SK-N-SH (cell line): Measurements from ENCODE around the gene GNAI1. TPM values are rescaled to one million over a fixed set of nuclear protein-coding genes. Genes with fewer than 3 reads are reported as not detected.

Experiments
- CTCF ChIA-PET: fragments of 300-600, 350-600 bp; formaldehyde crosslinking; extraction: SDS; loops from one replicate; lab custom pipeline; 2021; lab: Yijun Ruan, JAX
- POLR2A ChIA-PET: fragments of 350-600 bp; sonication (Branson Sonifier 250); formaldehyde crosslinking; extraction: SDS; loops from one replicate; lab custom pipeline; 2020; ENCODE audit warnings: antibody characterized with exemption, inconsistent platforms; lab: Yijun Ruan, JAX
- DNase-seq: peaks from one replicate; pipeline ENCODE4 v3.0.0; 2012
- H2AFZ ChIP-seq: fragments of 200-600 bp; sonication (generic); 2 replicates; pipeline ENCODE4 v1.8.1; 2016; ENCODE audit warnings: antibody characterized with exemption, mild to moderate bottlenecking, low read depth
- H3F3A ChIP-seq: fragments of 200-600 bp; sonication (generic); replicated peaks from 2 replicates; pipeline ENCODE3; 2016; ENCODE audit warnings: antibody characterized with exemption, mild to moderate bottlenecking; ENCODE audit not compliant: insufficient read depth
- H3K27ac ChIP-seq, 2 experiments: fragments of 200-500 bp in 1 of 2; fragments of 200-600 bp in 1 of 2; sonication (Bioruptor generic) in 1 of 2; sonication (generic), shearing (Covaris generic) in 1 of 2; 2 replicates each; pipeline versions ENCODE4 v1.5.1 to v1.6.1; 2014 to 2016; ENCODE audit warnings: low read depth in 2 of 2, inconsistent platforms in 1 of 2, low read length in 1 of 2, mild to moderate bottlenecking in 1 of 2, mixed read lengths in 1 of 2
- H3K27me3 ChIP-seq: fragments of 200-600 bp; sonication (generic), shearing (Covaris generic); 2 replicates; pipeline ENCODE4 v1.6.1; 2016; ENCODE audit warnings: mixed run types; ENCODE audit not compliant: insufficient read depth
- H3K36me3 ChIP-seq, 2 experiments: fragments of 200-500 bp in 1 of 2; fragments of 200-600 bp in 1 of 2; sonication (Bioruptor generic) in 1 of 2; sonication (generic) in 1 of 2; replicated peaks in 1 of 2; 2 replicates each; pipeline versions ENCODE3 to v1.5.1; 2014 to 2016; ENCODE audit warnings: low read length in 1 of 2, mild to moderate bottlenecking in 1 of 2; ENCODE audit not compliant: insufficient read depth in 2 of 2, control insufficient read depth in 1 of 2
- H3K4me1 ChIP-seq, 2 experiments: fragments of 200-500 bp in 1 of 2; fragments of 200-600 bp in 1 of 2; sonication (Bioruptor generic) in 1 of 2; sonication (generic), shearing (Covaris generic) in 1 of 2; 2 replicates each; pipeline versions ENCODE4 v1.5.1 to v1.6.1; 2014 to 2016; ENCODE audit warnings: low read depth in 1 of 2, low read length in 1 of 2, mixed run types in 1 of 2; ENCODE audit not compliant: insufficient read depth in 2 of 2, control insufficient read depth in 1 of 2
- H3K4me2 ChIP-seq: fragments of 200-600 bp; sonication (generic), shearing (Covaris generic); 2 replicates; pipeline ENCODE4 v1.6.1; 2017; ENCODE audit warnings: mixed run types
- H3K4me3 ChIP-seq, 2 experiments: fragments of 200-500 bp in 1 of 2; fragments of 200-600 bp in 1 of 2; sonication (Bioruptor generic) in 1 of 2; sonication (generic), shearing (Covaris generic) in 1 of 2; 2 replicates each; pipeline versions ENCODE4 v1.5.1 to v1.8.1; 2014 to 2016; ENCODE audit warnings: low read depth in 2 of 2, inconsistent platforms in 1 of 2, low read length in 1 of 2, mild to moderate bottlenecking in 1 of 2, mixed read lengths in 1 of 2, moderate library complexity in 1 of 2
- H3K79me2 ChIP-seq: fragments of 200-600 bp; sonication (generic); 2 replicates; pipeline ENCODE4 v1.8.1; 2017; ENCODE audit warnings: mild to moderate bottlenecking; ENCODE audit not compliant: insufficient read depth
- H3K9ac ChIP-seq: fragments of 200-600 bp; sonication (generic); 2 replicates; pipeline ENCODE4 v1.6.1; 2017; ENCODE audit warnings: mixed run types
- H3K9me2 ChIP-seq: fragments of 200-600 bp; sonication (generic); 2 replicates; pipeline ENCODE4 v1.6.1; 2017; ENCODE audit warnings: mixed run types
- H3K9me3 ChIP-seq: fragments of 200-600 bp; sonication (generic); 2 replicates; pipeline ENCODE4 v1.6.1; 2017; ENCODE audit warnings: mixed run types, mild to moderate bottlenecking, moderate library complexity
- H4K20me1 ChIP-seq: fragments of 200-600 bp; sonication (generic); 2 replicates; pipeline ENCODE4 v1.6.1; 2017; ENCODE audit warnings: mild to moderate bottlenecking, mixed run types; ENCODE audit not compliant: insufficient read depth
- EZH2phosphoT487 ChIP-seq: fragments of 200-600 bp; sonication (generic); IDR thresholded peaks from 2 replicates; pipeline ENCODE4 v1.6.1; 2017; ENCODE audit warnings: low read depth, mixed run types, mild to moderate bottlenecking, antibody characterized with exemption, moderate library complexity, borderline replicate concordance
- FOSL2 ChIP-seq: IDR thresholded peaks from 2 replicates; pipeline ENCODE4 v1.4.0; 2012; ENCODE audit warnings: low read depth, mild to moderate bottlenecking, moderate library complexity, borderline replicate concordance
- FOXM1 ChIP-seq: IDR thresholded peaks from 2 replicates; pipeline ENCODE4 v1.4.0; 2012; ENCODE audit warnings: low read depth, mild to moderate bottlenecking
- GATA2 ChIP-seq: sonication (generic); formaldehyde crosslinking; IDR thresholded peaks from 2 replicates; pipeline ENCODE4 v1.5.0; 2020; ENCODE audit warnings: mild to moderate bottlenecking, missing genetic modification reagents
- MEF2A ChIP-seq: IDR thresholded peaks from 2 replicates; pipeline ENCODE4 v1.4.0; 2012; ENCODE audit warnings: low read depth, borderline replicate concordance
- NFIC ChIP-seq: IDR thresholded peaks from 2 replicates; pipeline ENCODE4 v1.4.0; 2012; ENCODE audit warnings: borderline replicate concordance
- RAD21 ChIP-seq: IDR thresholded peaks from 2 replicates; pipeline ENCODE4 v1.6.1; 2012; ENCODE audit warnings: mild to moderate bottlenecking, low read length
- RCOR1 ChIP-seq: fragments of 150-350 bp; IDR thresholded peaks from 2 replicates; pipeline ENCODE4 v1.6.1; 2017; ENCODE audit warnings: antibody characterized with exemption, low read length
- RXRA ChIP-seq: IDR thresholded peaks from 2 replicates; pipeline ENCODE4 v1.4.0; 2012; ENCODE audit warnings: low read depth, mild to moderate bottlenecking, borderline replicate concordance
- SIN3A ChIP-seq: IDR thresholded peaks from 2 replicates; pipeline ENCODE4 v1.6.1; 2012; ENCODE audit warnings: low read depth, mild to moderate bottlenecking, low read length, moderate library complexity, borderline replicate concordance
- TCF12 ChIP-seq: IDR thresholded peaks from 2 replicates; pipeline ENCODE4 v1.4.0; 2012
- WGBS: methylation state at CpG from one replicate; pipeline ENCODE4 v1.1.6; 2017; ENCODE audit warnings: low lambda C conversion rate; 5-methylcytosine and 5-hydroxymethylcytosine counted together
- polyA plus RNA-seq, 3 experiments: library from polyadenylated mRNA; depleted of rRNA; stranded (reverse); fragments of >200 nt; gene quantifications; 2 replicates each; pipeline ENCODE4 v1.2.3, GENCODE V29; 2012
- TF ChIP-seq, protein P1 (sequence below): IDR thresholded peaks from 2 replicates; pipeline ENCODE4; 2012
- TF ChIP-seq, protein P2 (sequence below): IDR thresholded peaks from 2 replicates; pipeline ENCODE4 v1.4.0; 2012; ENCODE audit warnings: low read depth, borderline replicate concordance
- TF ChIP-seq, protein P3 (sequence below): fragments of 200-600 bp; sonication (generic); IDR thresholded peaks from 2 replicates; pipeline ENCODE4 v1.6.1; 2017; ENCODE audit warnings: antibody characterized with exemption, mild to moderate bottlenecking, moderate library complexity
- TF ChIP-seq, protein P4 (sequence below): IDR thresholded peaks from 2 replicates; pipeline ENCODE4 v1.4.0; 2012; ENCODE audit warnings: low read depth, borderline replicate concordance

The GNAI1 gene
- polyA plus RNA-seq, 1 of the 3 experiments (the other 2 are of a cell fraction): 69.1 TPM

DNA sequence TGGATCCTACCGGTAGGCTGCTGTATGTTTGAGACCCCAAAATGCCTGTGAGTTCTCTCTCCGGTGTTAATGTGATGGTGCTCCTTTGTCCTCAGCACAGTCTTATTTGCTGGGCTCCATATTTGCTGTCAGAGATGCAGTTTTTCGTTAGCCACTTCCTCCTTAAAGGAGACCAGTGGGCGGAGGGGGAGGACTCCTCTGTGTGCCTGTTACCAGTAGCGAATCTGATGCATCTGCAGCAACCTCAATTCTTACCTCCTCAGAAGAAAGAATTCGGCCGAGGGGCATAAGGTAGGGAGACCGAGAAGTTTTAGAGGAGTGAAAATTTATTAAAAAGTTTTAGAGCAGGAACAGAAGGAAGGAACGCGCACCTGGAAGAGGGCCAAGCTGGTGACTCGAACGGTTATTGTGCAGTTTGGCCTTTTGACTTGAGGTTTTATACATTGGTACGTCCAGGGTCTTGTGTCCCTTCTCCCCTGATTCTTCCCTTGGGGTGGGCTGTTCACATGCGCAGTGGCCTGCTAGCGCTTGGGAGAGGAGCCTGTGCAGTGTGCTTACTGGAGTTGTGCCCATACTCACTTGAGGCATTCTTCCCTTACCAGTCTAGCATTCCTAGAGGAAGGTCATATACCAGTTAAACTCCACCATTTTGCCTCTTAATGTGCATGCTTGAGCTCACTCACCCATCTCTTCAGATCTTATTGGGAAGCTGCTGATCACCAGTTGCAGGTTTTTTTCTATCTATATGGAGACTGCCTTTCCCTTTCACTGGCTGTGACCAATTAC is 49.5 kb downstream of the GNAI1 start:
- 94% methylated on average over 15 of the region's 15 CpGs for WGBS
- H3K79me2 ChIP-seq: peaks cover 90% of the 10 kb centered on the region
- no peak overlapping the region for H3K4me2 ChIP-seq
- POLR2A ChIA-PET: no interaction called here
- TF ChIP-seq, protein P1, sequence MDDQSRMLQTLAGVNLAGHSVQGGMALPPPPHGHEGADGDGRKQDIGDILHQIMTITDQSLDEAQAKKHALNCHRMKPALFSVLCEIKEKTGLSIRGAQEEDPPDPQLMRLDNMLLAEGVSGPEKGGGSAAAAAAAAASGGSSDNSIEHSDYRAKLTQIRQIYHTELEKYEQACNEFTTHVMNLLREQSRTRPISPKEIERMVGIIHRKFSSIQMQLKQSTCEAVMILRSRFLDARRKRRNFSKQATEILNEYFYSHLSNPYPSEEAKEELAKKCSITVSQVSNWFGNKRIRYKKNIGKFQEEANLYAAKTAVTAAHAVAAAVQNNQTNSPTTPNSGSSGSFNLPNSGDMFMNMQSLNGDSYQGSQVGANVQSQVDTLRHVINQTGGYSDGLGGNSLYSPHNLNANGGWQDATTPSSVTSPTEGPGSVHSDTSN: no peak
- TF ChIP-seq NFIC: 0 out of 2 replicates have a peak, but pooled peaks have one; percentile 22
- no peak overlapping the region for H3K27ac ChIP-seq
- no peaks in the 10 kb centered on the region for H3K9me3 ChIP-seq
- no peak overlapping the region for H2AFZ ChIP-seq
- no peak for DNase-seq
- no peak overlapping the region for H3K9ac ChIP-seq
- peaks cover 76% of the 10 kb centered on the region for H4K20me1 ChIP-seq
- H3K4me1 ChIP-seq: peaks cover 7 to 17% of the 10 kb centered on the region in 2 experiments
- peaks cover 0 to 2% of the 10 kb centered on the region in 2 experiments for H3K36me3 ChIP-seq
- H3K9me2 ChIP-seq: no peaks in the 10 kb centered on the region
- H3F3A ChIP-seq: peaks cover 7% of the 10 kb centered on the region
- CTCF ChIA-PET: interaction anchor here (1.3 kb wide), 1 partner anchor 41 kb away, joined by 4 read pairs; no protein-coding TSS in a partner anchor
- no peak overlapping the region for H3K4me3 ChIP-seq
- no peaks in the 10 kb centered on the region for H3K27me3 ChIP-seq

DNA sequence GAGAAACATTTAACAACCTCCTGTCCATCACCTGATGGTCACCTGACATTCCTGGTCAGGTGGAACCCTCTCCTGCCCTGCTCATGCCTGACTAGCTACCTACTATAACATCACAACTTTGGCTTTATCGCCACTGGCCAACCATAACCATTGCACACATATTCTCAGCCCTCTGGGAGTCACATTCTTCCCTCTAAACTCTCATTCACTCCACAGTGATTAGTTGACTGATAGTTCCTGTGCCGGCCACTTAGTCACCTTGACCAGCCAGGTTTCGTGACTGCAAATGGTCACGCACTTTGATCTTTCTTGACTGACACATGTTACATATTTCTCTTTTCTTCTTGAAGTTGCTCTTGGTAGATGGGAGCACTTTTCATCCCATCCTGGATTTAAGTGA is 50.1 kb downstream of the GNAI1 start:
- peaks cover 4 to 8% of the 10 kb centered on the region in 2 experiments for H3K36me3 ChIP-seq
- H3K9me3 ChIP-seq: no peaks in the 10 kb centered on the region
- TF ChIP-seq RAD21: no peak
- no peaks in the 10 kb centered on the region for H3K27me3 ChIP-seq
- no peak overlapping the region for H3K4me3 ChIP-seq
- ChIA-PET CTCF (interaction anchor here (1.3 kb wide), 1 partner anchor 41 kb away, joined by 4 read pairs; no protein-coding TSS in a partner anchor), POLR2A (no interaction called here)
- H3K9ac ChIP-seq: no peak overlapping the region
- DNase-seq: no peak
- H3K79me2 ChIP-seq: peaks cover 84% of the 10 kb centered on the region
- 76% methylated on average over 4 of the region's 4 CpGs for WGBS
- H3K4me1 ChIP-seq: peaks cover 7 to 17% of the 10 kb centered on the region in 2 experiments
- H3K9me2 ChIP-seq: no peaks in the 10 kb centered on the region
- H3F3A ChIP-seq: peaks cover 6% of the 10 kb centered on the region
- H3K27ac ChIP-seq: no peak overlapping the region
- peaks cover 82% of the 10 kb centered on the region for H4K20me1 ChIP-seq
- no peak overlapping the region for H2AFZ ChIP-seq
- H3K4me2 ChIP-seq: no peak overlapping the region

DNA sequence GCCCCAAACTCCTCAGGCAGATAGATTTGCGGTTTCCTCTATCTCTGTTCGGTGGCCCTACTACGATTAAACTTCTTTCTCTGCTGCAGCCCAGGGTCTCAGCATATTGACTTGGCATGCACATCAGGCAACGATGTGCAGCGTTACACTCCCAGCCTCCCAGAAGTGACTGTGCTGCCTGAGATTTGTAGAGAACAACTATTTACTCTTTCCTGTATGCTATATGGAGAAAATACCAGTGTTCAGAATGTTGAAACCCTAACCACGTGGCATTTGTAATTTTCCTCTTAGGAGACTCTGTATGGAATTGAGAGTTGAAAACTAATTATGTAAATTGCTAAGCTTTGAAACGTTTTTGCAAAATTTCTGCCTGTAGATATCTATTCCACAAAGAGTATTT is 50.9 kb downstream of the GNAI1 start:
- WGBS: 93% methylated on average over 7 of the region's 7 CpGs
- Histone ChIP-seq H2AFZ (no peak overlapping the region), H3F3A (peaks cover 6% of the 10 kb centered on the region), H3K4me2 (no peak overlapping the region), H4K20me1 (peaks cover 78% of the 10 kb centered on the region), H3K27me3 (no peaks in the 10 kb centered on the region), H3K9me2 (no peaks in the 10 kb centered on the region), H3K9me3 (no peaks in the 10 kb centered on the region), H3K4me3 (no peak overlapping the region), H3K4me1 (peaks cover 7 to 17% of the 10 kb centered on the region in 2 experiments), H3K9ac (no peak overlapping the region), H3K79me2 (peaks cover 76% of the 10 kb centered on the region), H3K27ac (no peak overlapping the region), H3K36me3 (peaks cover 12 to 13% of the 10 kb centered on the region in 2 experiments)
- CTCF ChIA-PET: no interaction called here
- POLR2A ChIA-PET: no interaction called here
- no peak for DNase-seq
- TF ChIP-seq, protein P2, sequence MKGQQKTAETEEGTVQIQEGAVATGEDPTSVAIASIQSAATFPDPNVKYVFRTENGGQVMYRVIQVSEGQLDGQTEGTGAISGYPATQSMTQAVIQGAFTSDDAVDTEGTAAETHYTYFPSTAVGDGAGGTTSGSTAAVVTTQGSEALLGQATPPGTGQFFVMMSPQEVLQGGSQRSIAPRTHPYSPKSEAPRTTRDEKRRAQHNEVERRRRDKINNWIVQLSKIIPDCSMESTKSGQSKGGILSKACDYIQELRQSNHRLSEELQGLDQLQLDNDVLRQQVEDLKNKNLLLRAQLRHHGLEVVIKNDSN: no peak
- TF ChIP-seq FOXM1: no peak
- no peak for TF ChIP-seq SIN3A
- no peak for TF ChIP-seq EZH2phosphoT487
- TF ChIP-seq, protein P3, sequence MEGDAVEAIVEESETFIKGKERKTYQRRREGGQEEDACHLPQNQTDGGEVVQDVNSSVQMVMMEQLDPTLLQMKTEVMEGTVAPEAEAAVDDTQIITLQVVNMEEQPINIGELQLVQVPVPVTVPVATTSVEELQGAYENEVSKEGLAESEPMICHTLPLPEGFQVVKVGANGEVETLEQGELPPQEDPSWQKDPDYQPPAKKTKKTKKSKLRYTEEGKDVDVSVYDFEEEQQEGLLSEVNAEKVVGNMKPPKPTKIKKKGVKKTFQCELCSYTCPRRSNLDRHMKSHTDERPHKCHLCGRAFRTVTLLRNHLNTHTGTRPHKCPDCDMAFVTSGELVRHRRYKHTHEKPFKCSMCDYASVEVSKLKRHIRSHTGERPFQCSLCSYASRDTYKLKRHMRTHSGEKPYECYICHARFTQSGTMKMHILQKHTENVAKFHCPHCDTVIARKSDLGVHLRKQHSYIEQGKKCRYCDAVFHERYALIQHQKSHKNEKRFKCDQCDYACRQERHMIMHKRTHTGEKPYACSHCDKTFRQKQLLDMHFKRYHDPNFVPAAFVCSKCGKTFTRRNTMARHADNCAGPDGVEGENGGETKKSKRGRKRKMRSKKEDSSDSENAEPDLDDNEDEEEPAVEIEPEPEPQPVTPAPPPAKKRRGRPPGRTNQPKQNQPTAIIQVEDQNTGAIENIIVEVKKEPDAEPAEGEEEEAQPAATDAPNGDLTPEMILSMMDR: no peak
- TF ChIP-seq FOSL2: no peak
- TF ChIP-seq TCF12: no peak
- TF ChIP-seq NFIC: no peak
- TF ChIP-seq, protein P4, sequence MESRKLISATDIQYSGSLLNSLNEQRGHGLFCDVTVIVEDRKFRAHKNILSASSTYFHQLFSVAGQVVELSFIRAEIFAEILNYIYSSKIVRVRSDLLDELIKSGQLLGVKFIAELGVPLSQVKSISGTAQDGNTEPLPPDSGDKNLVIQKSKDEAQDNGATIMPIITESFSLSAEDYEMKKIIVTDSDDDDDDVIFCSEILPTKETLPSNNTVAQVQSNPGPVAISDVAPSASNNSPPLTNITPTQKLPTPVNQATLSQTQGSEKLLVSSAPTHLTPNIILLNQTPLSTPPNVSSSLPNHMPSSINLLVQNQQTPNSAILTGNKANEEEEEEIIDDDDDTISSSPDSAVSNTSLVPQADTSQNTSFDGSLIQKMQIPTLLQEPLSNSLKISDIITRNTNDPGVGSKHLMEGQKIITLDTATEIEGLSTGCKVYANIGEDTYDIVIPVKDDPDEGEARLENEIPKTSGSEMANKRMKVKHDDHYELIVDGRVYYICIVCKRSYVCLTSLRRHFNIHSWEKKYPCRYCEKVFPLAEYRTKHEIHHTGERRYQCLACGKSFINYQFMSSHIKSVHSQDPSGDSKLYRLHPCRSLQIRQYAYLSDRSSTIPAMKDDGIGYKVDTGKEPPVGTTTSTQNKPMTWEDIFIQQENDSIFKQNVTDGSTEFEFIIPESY: no peak
- TF ChIP-seq RXRA: no peak
- TF ChIP-seq RCOR1: no peak
- no peak for TF ChIP-seq GATA2 (CRISPR knock-in tag)
- TF ChIP-seq MEF2A: no peak
